ENCODE measurements around the gene PDZD7.
A peak's percentile ranks its signal among the peaks of the same experiment; 100 is the strongest.
"Not testable (repeated sequence)": the region's sequence is repeated elsewhere in the genome, so short reads cannot be mapped to it uniquely, and the experiment has no call there.

The PDZD7 gene

DNA sequence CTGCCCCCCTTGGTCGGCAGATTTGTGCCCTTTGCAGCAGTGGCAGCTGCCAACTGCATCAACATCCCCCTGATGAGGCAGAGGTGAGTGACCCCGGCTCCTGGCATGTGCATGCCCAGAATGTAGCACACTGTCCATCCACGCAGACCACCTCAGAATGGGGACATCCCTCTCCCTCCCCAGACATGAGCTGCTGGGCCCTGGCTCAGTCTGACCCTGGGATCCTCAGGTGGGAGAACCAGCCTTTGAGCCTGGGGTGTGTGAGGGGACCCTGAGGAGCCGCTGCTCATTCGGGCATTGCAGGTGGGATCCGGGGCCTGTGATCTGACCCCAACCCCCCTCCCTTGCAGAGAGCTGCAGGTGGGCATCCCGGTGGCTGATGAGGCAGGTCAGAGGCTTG lies 5.8 kb upstream of the PDZD7 start:
- no peak for DNase-seq

- DNase-seq, result no peak
Measured at GRCh38 chr10:101035916-101036702, 5.2 kb upstream of the PDZD7 start.

DNA sequence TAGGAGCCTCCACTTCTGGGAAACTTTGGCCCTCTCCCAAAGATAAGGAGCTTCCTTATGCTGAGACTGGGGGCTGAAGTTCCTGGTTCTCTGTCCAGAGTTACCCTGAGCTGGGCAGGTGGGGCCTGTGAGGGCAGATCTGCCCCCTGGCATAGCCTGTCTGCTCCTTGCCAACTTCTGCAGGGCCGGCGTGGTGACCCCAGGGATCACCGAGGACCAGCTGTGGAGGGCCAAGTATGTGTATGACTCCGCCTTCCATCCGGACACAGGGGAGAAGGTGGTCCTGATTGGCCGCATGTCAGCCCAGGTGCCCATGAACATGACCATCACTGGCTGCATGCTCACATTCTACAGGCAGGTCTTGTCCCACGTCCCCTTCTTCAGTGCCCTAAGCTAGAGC lies 4.4 kb upstream of the PDZD7 start:
- DNase-seq, result no peak

DNA sequence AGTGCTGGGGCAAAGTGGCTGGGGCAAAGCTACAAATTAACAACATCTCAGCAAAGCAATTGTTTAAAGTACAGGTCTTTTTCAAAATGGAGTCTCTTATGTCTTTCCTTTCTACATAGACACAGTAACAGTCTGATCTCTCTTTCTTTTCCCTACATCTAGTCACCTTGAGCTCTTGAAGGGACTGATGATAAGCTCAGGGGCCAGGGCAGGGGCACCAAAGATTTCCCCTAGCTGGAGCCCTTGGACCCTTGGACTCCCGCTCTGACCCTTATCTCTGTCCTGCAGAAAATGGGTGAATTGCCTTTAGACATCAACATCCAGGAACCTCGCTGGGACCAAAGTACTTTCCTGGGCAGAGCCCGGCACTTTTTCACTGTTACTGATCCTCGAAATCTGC lies 3.5 kb upstream of the PDZD7 start:
- not testable (repeated sequence) for DNase-seq

- DNase-seq, result no peak
Measured at GRCh38 chr10:101033276-101033675, 2.3 kb upstream of the PDZD7 start.

- peak; percentile 54 to 71 for DNase-seq
Measured at GRCh38 chr10:101032637-101033224, 1.8 kb upstream of the PDZD7 start.

DNA sequence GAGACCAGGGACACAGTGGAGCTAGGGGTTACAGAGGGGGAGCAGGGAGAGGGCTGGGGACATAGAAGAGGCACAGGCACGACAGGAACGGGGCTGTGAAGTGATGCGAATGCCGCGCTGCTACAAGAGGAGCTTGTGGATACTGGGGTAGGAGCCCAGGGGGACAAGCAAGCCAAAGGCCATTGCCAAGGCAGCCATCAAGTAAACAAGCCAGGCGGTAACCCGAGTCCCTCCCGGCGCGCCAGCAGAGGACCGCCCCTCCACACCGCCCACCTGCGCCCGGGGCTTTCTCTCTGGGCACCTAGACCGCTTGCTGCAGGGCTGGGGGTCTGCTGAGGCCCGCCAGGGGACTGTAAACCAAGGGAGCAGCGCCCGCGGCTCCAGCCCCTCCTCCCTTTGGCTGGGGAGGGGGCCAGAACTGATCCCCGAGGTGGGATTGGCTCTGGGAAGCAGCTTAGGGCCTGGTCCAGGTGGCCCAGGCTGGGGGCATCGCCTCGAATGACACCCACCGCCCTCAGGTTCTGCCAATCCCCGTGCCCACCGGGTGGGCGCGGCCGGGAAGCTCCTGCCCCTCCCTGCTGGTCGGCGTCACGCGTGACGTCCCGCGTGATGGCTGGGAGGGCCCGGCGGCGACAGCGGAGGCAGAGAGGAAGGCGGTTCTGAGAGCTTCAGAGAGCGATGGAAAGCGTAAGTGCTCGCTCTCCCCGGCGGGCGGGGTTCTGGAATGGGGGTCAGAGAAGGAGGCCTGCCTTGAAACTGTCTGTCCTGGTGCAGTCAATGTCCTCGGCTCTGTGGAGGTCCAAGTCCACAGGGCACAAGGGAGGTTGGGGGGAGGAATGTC lies 1.1 kb upstream of the PDZD7 start:
- DNase-seq, result peak; percentile 77 to 79

- DNase-seq, result no peak
Measured at GRCh38 chr10:101030496-101031127, 317 bp downstream of the PDZD7 start.

- no peak for DNase-seq
Measured at GRCh38 chr10:101029520-101030295, 1.2 kb downstream of the PDZD7 start.

GRCh38 chr10:101028446-101029337 lies 2.2 kb downstream of the PDZD7 start:
- peak in 1 of 2 donors; percentile 52 for DNase-seq

- DNase-seq, result peak; percentile 50 to 75
Measured at GRCh38 chr10:101027106-101027720, 3.7 kb downstream of the PDZD7 start.

DNA sequence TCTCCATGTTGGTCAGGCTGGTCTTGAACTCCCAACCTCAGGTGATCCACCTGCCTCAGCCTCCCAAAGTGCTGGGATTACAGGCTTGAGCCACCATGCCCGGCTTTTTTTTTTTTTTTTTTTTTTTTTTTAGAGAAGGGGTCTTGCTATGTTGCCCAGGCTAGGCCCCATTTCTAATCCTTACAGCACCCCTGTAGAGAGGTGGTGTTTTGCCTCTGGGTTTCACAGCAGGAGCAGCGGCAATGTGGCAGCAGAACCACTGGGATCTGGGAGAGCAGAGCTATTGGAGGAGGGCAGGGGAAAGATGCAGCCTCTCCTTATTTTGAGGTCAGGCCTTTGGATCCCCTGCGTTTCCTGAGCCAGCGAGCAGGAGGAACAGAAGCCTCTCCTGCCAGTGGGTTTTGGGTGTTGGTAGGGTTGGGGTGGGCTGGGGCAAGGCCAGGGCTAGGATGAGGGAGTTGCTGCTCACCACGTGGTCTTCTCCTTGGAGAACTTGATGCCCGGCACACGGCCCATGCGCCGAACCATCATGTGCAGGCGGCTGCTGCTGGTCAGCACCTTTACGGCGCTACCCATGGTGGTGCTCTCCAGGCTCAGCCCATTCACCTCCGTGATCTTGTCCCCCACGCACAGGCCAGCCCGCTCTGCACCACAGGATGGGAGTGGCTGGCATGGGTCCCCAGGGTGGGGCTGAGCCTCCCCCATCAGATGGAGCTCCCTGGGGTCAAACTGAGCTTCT lies 7.8 kb downstream of the PDZD7 start:
- no peak for DNase-seq

DNA sequence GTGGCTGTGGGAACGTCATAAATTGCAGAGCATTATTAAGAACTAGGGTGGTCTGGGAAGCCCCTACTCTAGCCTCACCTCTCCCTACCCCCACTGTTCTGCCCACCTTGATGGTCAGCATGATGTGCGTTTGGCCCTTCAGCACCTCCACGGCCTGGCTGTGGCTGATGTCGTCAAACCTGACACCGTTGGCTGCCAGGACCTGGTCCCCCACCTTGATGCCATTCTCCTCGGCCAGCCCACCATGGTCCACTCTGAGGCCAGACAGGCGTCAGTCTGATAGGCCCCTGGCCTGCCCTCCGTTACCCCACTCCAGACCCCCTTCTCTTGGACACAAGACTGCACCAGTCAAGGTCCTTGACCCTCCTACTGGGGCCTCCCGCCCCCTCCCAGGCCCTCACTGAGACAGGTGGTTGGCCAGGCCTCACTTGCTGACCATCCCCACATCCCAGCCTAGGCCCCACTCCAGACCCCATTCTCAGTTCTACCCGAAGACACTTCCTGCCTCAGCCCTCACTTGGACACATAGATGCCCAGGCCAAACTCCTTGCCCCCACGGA lies 9.2 kb downstream of the PDZD7 start:
- no peak for DNase-seq

- DNase-seq, result no peak
Measured at GRCh38 chr10:101021239-101021638, 9.7 kb downstream of the PDZD7 start.

DNA sequence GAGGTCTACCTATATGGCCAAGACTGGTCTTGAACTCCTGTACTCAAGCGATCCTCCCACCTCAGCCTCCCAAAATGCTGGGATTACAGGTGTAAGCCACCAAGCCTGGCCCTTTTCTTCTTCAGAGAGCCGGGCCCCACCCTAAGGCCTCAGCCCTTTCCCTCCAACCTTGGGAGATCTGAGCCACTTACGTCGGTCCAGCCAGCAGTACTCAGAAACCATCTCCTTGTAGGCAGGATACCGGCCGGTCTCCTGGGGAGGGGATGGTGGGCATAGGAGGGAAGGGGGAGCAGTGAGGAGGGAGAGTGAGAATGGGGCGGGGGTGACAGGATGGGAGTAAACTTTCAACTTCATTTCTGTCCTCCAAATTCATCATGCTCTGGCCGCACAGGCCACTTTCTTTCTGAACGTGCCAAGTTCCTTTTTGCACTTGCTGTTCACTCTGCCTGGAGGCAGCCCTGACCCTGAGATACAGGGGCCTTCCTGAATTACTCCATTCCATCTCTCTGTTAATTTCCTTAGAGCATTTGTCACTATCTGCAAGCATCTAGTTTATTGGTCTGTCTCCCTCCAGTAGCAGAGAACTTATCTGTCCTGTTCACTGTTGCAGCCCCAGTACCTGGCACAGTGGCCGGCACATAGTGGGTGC lies 10.4 kb downstream of the PDZD7 start:
- peak in 1 of 2 donors; percentile 68 for DNase-seq

GRCh38 chr10:101019440-101019703 lies 11.6 kb downstream of the PDZD7 start:
- no peak for DNase-seq

DNA sequence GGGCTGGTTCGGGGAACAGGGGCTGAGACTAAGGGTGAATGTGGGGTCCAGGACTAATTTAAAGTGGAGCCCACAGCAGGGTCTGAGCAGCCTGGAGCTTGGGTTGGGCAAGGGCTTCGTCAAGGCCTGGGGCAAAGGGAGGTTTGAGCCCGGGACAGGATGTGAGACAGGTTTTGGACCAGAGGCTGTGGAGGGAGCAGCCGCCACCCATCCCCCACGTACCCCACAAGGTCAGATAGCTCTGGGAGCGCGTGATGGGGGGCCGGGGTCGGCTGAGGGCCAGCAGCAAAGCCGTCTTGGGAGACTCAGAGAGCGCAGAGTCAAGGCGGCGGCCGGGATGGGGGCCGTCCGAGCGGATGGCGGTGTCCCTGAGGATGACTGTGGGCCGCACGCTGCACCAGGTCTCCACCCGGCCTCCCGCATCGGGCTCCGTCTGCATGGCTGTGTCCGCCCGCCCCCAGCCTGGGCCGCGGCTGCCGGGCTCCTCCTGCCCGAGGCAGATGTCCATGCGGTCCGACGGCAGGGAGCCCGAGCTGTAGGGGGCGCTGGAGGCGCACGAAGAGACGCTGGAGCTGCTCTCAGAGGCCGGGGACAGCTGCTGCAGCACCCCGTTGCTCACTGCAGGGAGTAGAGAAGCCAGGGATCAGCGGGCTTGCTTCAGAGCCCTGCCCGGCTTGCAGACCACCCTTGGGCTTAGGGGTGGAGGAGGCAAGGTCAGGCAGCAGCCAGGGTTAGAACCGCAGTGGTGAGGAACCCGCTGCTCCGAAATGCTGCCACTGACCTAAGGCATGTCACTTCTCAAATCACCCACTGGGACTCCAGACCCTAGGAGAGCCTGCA lies 12.1 kb downstream of the PDZD7 start:
- peak; percentile 68 to 92 for DNase-seq

GRCh38 chr10:101018118-101018599 lies 12.8 kb downstream of the PDZD7 start:
- DNase-seq, result peak; percentile 54 to 62
